RPMI8226 (cell line): ENCODE results near the gene TMBIM6.

Experiments used
- DNase-seq: peaks from one replicate; pipeline ENCODE4 v3.0.0-alpha.2; 2015

Gene TMBIM6

DNA sequence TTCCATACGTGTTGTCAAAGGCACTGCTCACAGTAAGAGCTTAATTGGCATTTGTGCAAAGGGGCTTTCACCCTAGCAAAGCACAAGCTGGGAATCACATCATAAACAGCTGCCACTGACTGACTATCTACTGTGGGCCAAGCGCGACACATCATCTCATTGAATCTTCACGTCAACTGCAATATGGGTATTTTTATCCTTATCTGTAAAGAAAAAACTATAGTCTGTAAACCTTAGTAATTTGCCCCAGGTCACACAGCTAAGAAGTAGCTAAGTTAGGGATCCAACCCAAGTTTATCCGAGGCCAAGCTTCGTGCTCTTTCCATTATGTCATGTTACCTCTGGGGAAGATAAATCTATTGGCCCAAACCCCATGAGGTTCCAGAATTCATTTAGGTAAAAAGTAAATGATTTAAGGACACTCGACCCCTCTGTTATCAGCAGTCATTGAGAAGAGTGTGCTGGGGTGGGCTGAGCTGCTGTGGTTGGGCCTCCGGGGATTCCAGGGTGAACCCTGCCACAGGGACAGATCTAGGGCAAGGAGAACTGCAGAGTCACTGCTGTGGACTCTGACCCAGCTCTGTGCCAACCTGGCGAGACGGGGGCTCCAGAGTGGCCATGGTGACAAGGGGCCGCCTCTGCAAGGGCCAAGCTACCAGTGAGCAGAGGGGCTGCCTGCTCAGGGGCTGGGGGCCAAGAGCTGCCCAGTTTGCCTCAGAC lies 59.2 kb downstream of the TMBIM6 start:
- DNase-seq = no peak

- DNase-seq = no peak
These were observed 60.0 kb downstream of the TMBIM6 start for GRCh38 chr12:49801141-49802063.

- no peak for DNase-seq
These were observed 62.5 kb downstream of the TMBIM6 start for GRCh38 chr12:49803693-49804450.

- no peak for DNase-seq
These were observed 63.5 kb downstream of the TMBIM6 start for GRCh38 chr12:49804821-49805220.

- DNase-seq = no peak
These were observed 64.1 kb downstream of the TMBIM6 start for GRCh38 chr12:49805409-49805808.

DNA sequence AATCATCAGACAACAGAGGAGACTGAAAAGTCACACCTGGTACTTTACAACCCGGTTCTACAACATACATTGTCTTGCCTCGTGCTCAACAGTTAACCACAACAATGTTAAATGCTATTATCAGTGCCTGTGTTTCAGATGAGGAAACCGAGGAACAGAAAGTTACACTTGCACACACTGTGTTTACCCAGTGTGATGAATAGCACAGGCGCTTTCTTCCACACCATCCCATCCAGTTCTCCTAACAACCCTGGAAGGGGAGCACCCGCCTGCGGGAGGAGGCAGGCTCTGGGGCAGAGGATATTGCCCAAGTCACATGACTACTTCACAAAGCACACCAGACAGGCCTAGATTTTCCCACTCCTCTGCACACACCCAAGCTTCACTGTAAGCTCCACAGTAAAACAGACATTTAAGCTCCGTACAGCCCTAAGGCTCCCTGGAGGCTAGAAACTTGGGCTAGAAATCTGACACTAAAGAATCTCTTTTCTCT lies 65.0 kb downstream of the TMBIM6 start:
- no peak for DNase-seq

GRCh38 chr12:49806877-49807276 lies 65.5 kb downstream of the TMBIM6 start:
- DNase-seq = no peak

- DNase-seq = no peak
These were observed 66.7 kb downstream of the TMBIM6 start for GRCh38 chr12:49807991-49808580.

- no peak for DNase-seq
These were observed 67.5 kb downstream of the TMBIM6 start for GRCh38 chr12:49808686-49809380.

- DNase-seq = no peak
These were observed 68.1 kb downstream of the TMBIM6 start for GRCh38 chr12:49809381-49809905.

DNA sequence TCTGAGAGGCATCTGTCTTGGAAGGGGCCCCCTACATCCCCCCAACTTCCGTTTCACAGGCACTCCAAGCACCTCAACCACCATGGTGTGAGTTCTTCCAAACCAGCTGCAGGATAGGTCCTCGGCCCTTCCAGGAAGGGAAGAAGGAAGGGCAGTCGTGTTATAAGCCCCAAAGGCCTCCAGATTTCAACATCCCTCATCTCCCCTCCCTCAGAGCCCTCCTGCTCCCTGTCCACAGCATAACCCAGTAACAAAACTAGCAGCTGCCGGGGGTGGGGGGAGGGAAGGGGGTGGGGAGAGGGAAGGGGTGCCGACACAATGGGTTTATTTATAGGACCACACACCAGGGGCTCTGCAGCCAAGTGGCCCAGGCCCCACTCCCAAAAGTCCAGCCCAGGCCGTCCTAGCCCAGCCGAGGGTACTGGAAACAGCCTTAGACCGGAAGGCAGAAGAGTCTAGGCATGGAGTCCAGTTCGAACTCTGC lies 68.6 kb downstream of the TMBIM6 start:
- DNase-seq = no peak

DNA sequence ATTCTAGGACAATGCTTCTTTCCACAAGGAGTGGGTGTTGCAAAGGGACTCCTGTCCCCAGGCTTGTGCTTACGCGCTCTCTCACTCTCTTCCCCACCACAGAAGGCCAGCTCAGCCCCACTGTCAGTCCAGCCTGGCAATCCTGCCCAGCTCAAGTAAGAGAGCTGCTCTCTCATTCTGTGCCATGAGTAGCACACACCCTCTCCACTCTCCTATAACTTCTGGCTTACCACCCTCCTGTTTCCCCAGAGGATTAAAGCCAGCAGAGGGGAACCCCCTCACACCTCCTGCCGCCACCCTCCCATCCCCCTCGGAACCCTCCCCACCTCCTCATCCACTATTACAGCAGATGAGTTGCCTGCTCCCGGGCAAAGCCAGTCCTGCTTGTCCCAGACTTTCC lies 69.8 kb downstream of the TMBIM6 start:
- DNase-seq = no peak

DNA sequence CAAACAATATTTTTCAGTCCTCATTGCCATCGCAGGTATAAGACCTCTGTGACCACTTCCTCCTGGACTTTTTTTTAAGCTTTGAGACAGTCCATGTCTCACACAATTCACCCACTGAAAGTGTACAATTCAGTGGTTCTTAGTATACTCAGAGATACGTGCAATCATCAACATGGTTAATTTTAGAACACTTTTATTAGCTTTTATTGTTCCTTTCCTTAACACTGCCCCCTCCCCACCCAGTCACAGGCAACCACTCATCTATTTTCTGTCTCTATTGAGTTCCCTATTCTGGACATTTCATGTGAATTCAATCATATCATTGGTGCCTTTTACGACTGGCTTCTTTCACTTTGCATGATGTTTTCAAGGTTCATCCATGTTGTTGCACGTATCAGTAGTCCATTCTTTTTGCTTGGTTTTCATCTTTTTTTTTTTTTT lies 70.6 kb downstream of the TMBIM6 start:
- DNase-seq = no peak

DNA sequence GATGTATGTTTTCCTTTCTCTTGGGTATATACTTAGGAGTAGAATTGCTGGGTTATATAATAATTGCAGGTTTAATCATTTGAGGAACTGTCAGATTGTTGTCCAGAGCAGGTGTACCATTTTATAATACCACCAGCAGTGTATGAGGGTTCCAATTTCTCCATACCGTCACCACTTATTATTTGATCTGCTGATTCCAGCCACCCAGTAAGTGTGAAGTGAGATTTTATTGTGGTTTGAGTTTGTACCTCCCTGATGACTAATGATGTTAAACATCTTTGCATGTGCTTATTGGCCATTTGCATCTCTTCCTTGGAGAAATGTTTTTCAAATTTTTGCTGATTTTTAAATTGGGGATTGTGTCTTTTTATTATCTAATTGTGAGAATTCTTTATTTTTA lies 71.8 kb downstream of the TMBIM6 start:
- DNase-seq = no peak
